A549 (cell line): ENCODE measurements around the gene SMCO2. TPM values are rescaled to one million over a fixed set of nuclear protein-coding genes. Genes with fewer than 3 reads are reported as not detected.

Experiments
- ATAC-seq, 2 experiments: fragments of 200-7000 bp in 1 of 2; fragments of >200 bp in 1 of 2; cut with Nextera tagmentation in 1 of 2; cut with Tn5 transposase in 1 of 2; 3 replicates each; pipeline versions ENCODE4 v1.8.0 to v1.9.1; 2018 to 2020; ENCODE audit warnings: mild to moderate bottlenecking in 1 of 2, moderate library complexity in 1 of 2
- CTCF ChIA-PET: fragments of 300-600 bp; sonication (Branson Sonifier 250); formaldehyde crosslinking; extraction: SDS; loops from one replicate; lab custom pipeline; 2021; ENCODE audit warnings: antibody characterized with exemption, inconsistent platforms; lab: Yijun Ruan, JAX
- POLR2A ChIA-PET: fragments of 350-600 bp; formaldehyde crosslinking; extraction: SDS; loops from one replicate; lab custom pipeline; 2021; ENCODE audit warnings: antibody characterized with exemption, inconsistent platforms; lab: Yijun Ruan, JAX
- DNase-seq, 2 experiments: peaks; one replicate each; pipeline versions ENCODE4 v3.0.0 to v3.0.0-alpha.2; 2011 to 2016; ENCODE audit warnings: low read depth in 1 of 2, low spot score in 1 of 2
- FAIRE-seq: peaks from 2 replicates; lab custom pipeline; 2011; peaks lifted over from hg19 to GRCh38; lab: Jason Lieb, UNC
- H3K27ac ChIP-seq, 2 experiments: fragments of >200 bp; sonication (Bioruptor Twin); formaldehyde crosslinking; 3 replicates each; pipeline ENCODE4 v1.5.1; 2016 to 2017
- H3K4me1 ChIP-seq: fragments of >200 bp; sonication (Bioruptor Twin); formaldehyde crosslinking; 3 replicates; pipeline ENCODE4 v1.6.1; 2016
- H3K4me2 ChIP-seq: fragments of >200 bp; sonication (Bioruptor Twin); formaldehyde crosslinking; 3 replicates; pipeline ENCODE4 v1.6.1; 2016
- H3K4me3 ChIP-seq: fragments of >200 bp; sonication (Bioruptor Twin); formaldehyde crosslinking; 3 replicates; pipeline ENCODE4 v1.5.1; 2016
- H3K9me3 ChIP-seq: fragments of >200 bp; sonication (Bioruptor Twin); formaldehyde crosslinking; 3 replicates; pipeline ENCODE4 v1.6.1; 2016
- CEBPB ChIP-seq, 2 experiments: fragments of >200 bp in 1 of 2; sonication (Bioruptor Twin) in 1 of 2; formaldehyde crosslinking in 1 of 2; IDR thresholded peaks; 2 replicates each; pipeline ENCODE4 v1.6.1; 2012 to 2016
- EHF ChIP-seq: fragments of 250-450 bp; sonication (Bioruptor Pico); IDR thresholded peaks from 2 replicates; pipeline ENCODE4 v1.5.0; 2020; ENCODE audit warnings: mild to moderate bottlenecking
- EHMT2 ChIP-seq: fragments of 200-600 bp; sonication (generic); IDR thresholded peaks from 2 replicates; pipeline ENCODE4 v1.6.1; 2016; ENCODE audit warnings: antibody characterized with exemption, low read depth, mild to moderate bottlenecking, moderate library complexity
- EP300 ChIP-seq, 2 experiments: fragments of >200 bp; sonication (Bioruptor Twin); formaldehyde crosslinking; IDR thresholded peaks; 2 replicates in 1 of 2; 3 replicates in 1 of 2; pipeline ENCODE4 v1.6.1; 2016 to 2017
- FOSB ChIP-seq: fragments of 250-450 bp; sonication (Bioruptor Pico); IDR thresholded peaks from 2 replicates; pipeline ENCODE4 v1.5.0; 2020; ENCODE audit warnings: mild to moderate bottlenecking, moderate library complexity
- FOSL2 ChIP-seq, 2 experiments: fragments of 450-650 bp in 1 of 2; fragments of >200 bp in 1 of 2; sonication (Bioruptor Twin) in 1 of 2; formaldehyde crosslinking; IDR thresholded peaks; 2 replicates each; pipeline versions ENCODE4 v1.5.0 to v1.6.1; 2016 to 2020; ENCODE audit warnings: mild to moderate bottlenecking in 1 of 2, moderate library complexity in 1 of 2
- FOXS1 ChIP-seq: fragments of 250-450 bp; sonication (Bioruptor Pico); IDR thresholded peaks from 2 replicates; pipeline ENCODE4 v1.5.0; 2020; ENCODE audit warnings: mild to moderate bottlenecking, moderate library complexity
- HDAC2 ChIP-seq: fragments of 200-600 bp; sonication (generic); IDR thresholded peaks from 2 replicates; pipeline ENCODE4 v1.6.1; 2016
- HOXA7 ChIP-seq: fragments of 250-450 bp; sonication (Bioruptor Pico); IDR thresholded peaks from 2 replicates; pipeline ENCODE4 v1.5.0; 2020; ENCODE audit warnings: mild to moderate bottlenecking, moderate library complexity
- HOXB13 ChIP-seq: fragments of 250-450 bp; sonication (Bioruptor Pico); IDR thresholded peaks from 2 replicates; pipeline ENCODE4 v1.5.0; 2020; ENCODE audit warnings: low read depth, mild to moderate bottlenecking, moderate library complexity
- HOXB5 ChIP-seq: fragments of 250-450 bp; sonication (Bioruptor Pico); IDR thresholded peaks from 2 replicates; pipeline ENCODE4 v1.5.0; 2020; ENCODE audit warnings: mild to moderate bottlenecking, moderate library complexity
- JUN ChIP-seq, 2 experiments: fragments of >200 bp; sonication (Bioruptor Twin); formaldehyde crosslinking; IDR thresholded peaks; 2 replicates in 1 of 2; 3 replicates in 1 of 2; pipeline ENCODE4 v1.6.1; 2016 to 2017
- JUNB ChIP-seq: fragments of >200 bp; sonication (Bioruptor Twin); formaldehyde crosslinking; IDR thresholded peaks from 2 replicates; pipeline ENCODE4 v1.6.1; 2016
- PHF8 ChIP-seq: fragments of 200-600 bp; sonication (generic); IDR thresholded peaks from 2 replicates; pipeline ENCODE4 v1.6.1; 2016; ENCODE audit warnings: low read depth, mild to moderate bottlenecking, antibody characterized with exemption, moderate library complexity, borderline replicate concordance
- POLR2AphosphoS2 ChIP-seq: conservative IDR thresholded peaks from 2 replicates; pipeline ENCODE4 v1.6.1; 2012; ENCODE audit warnings: low read length, improper control_type of control experiment, inconsistent platforms
- RCOR1 ChIP-seq: fragments of 150-350 bp; IDR thresholded peaks from 2 replicates; pipeline ENCODE4 v1.6.1; 2014; ENCODE audit warnings: antibody characterized with exemption, low read length, low read depth
- RNF2 ChIP-seq: fragments of 200-600 bp; sonication (generic); IDR thresholded peaks from 2 replicates; pipeline ENCODE4 v1.6.1; 2016; ENCODE audit warnings: low read depth, mild to moderate bottlenecking, antibody characterized with exemption, moderate library complexity, borderline replicate concordance
- SREBF2 ChIP-seq: fragments of 450-650 bp; IDR thresholded peaks from 2 replicates; pipeline ENCODE4 v1.6.1; 2014; ENCODE audit warnings: mild to moderate bottlenecking, moderate library complexity
- TFCP2L1 ChIP-seq: fragments of 250-450 bp; sonication (Bioruptor Pico); IDR thresholded peaks from 2 replicates; pipeline ENCODE4 v1.5.0; 2021; ENCODE audit warnings: mild to moderate bottlenecking
- WGBS: methylation state at CpG from one replicate; pipeline ENCODE4 v1.1.6; 2017; ENCODE audit errors: missing lambda C conversion rate; 5-methylcytosine and 5-hydroxymethylcytosine counted together
- polyA plus RNA-seq, 4 experiments: library from polyadenylated mRNA; depleted of rRNA in 3 of 4; stranded (reverse); fragments of >200 nt; fragmentation: RNase III in 1 of 4; extraction: RNeasy Plus Mini Kit Qiagen cat#74134 plus additional on column Dnase treatment in 1 of 4; gene quantifications; 2 replicates in 3 of 4; 3 replicates in 1 of 4; pipeline ENCODE4 v1.2.3, GENCODE V29; 2011 to 2017
- TF ChIP-seq, protein P1 (sequence below): fragments of 450-650 bp; IDR thresholded peaks from 2 replicates; pipeline ENCODE4 v1.6.1; 2014; ENCODE audit warnings: antibody characterized with exemption
- TF ChIP-seq, protein P2 (sequence below): IDR thresholded peaks from 2 replicates; pipeline ENCODE4 v1.6.1; 2012; ENCODE audit warnings: low read depth, borderline replicate concordance

The SMCO2 gene
- polyA plus RNA-seq, 2 of the 4 experiments (the other 2 are of a cell fraction) = 0.14 to 0.28 TPM

DNA sequence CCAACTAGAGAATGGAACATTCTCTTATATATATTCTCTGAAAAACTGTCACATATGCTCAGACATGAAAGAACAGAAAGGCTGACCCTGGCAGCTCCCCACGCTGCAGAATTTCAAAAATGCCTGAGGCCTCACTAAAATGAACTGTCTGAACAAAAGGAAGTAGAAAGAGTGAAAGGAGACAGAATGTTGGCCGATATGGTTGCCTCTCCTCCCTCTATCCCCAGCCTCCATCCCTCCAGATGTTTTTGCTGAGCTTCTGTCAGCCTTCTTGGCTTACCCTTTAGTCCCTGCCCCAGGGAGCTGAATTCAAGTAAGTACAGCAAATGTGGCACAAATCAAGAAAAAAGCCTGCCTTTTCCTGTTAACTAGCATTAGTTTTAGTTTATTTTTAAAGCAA lies 6.9 kb downstream of the SMCO2 start (continued):
- TF ChIP-seq, protein P1, sequence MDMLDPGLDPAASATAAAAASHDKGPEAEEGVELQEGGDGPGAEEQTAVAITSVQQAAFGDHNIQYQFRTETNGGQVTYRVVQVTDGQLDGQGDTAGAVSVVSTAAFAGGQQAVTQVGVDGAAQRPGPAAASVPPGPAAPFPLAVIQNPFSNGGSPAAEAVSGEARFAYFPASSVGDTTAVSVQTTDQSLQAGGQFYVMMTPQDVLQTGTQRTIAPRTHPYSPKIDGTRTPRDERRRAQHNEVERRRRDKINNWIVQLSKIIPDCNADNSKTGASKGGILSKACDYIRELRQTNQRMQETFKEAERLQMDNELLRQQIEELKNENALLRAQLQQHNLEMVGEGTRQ = no peak
- TF ChIP-seq PHF8 (no peak), FOSL2 (IDR thresholded peaks at IDR 0.05) (no peak), FOSL2 (CRISPR knock-in tag; IDR thresholded peaks at IDR 0.05) (no peak)
- TF ChIP-seq, all 56 proteins: peak for 0

DNA sequence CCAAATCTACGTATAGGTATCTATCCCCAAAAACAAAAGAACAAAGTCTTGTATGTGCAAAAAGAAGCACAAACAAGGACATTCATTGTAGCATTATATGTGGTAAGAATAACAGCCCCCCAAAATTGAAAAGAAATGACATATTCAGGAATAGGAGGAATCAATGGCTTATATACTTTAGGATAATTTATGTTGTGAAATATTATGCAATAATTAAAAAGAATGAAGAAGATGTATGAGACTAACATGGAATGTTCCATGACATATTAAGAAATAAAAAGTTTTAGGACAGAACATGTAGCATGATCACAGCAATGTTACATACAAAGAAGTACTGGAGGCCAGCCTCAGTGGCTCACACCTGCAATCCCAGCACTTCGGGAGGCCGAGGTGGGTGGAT lies 9.1 kb downstream of the SMCO2 start:
- Histone ChIP-seq H3K9me3 (no peaks in the 10 kb centered on the region), H3K4me1 (peaks cover 10% of the 10 kb centered on the region), H3K27ac (no peak overlapping the region), H3K4me2 (no peak overlapping the region), H3K4me3 (no peak overlapping the region)
- ATAC-seq (no peak), FAIRE-seq (no peak), DNase-seq (no peak)
- WGBS = 90% methylated on average over 3 of the region's 3 CpGs
- POLR2A ChIA-PET = no interaction called here
- TF ChIP-seq EHF (CRISPR knock-in tag) (no peak), FOXS1 (no peak), JUN (IDR thresholded peaks at IDR 0.05) (no peak), TFCP2L1 (CRISPR knock-in tag) (no peak), HOXB5 (CRISPR knock-in tag) (no peak), POLR2AphosphoS2 (no peak), HOXA7 (CRISPR knock-in tag) (no peak)
- TF ChIP-seq, protein P2, sequence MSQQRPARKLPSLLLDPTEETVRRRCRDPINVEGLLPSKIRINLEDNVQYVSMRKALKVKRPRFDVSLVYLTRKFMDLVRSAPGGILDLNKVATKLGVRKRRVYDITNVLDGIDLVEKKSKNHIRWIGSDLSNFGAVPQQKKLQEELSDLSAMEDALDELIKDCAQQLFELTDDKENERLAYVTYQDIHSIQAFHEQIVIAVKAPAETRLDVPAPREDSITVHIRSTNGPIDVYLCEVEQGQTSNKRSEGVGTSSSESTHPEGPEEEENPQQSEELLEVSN = no peak
- CTCF ChIA-PET = interaction anchor here (1.2 kb wide), 2 partner anchors 9 to 19 kb away, joined by 3 read pairs; no protein-coding TSS in a partner anchor

DNA sequence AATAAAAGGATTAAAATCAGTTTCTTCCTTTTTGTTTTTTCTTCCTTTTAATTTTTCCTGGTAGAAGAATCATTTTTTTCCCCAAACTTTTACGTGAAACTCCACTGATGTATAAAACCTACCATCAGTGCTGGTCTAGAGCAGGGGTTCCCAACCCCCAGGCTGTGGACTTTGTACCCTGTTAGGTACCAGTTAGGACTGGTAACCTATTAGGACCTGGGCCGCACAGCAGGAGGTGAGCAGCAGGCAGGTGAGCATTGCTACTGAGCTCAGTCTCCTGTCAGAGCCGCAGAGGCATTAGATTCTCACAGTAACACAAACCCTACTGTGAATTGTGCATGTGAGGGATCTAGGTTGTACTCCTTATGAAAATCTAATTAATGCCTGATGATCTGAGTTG lies 10.1 kb downstream of the SMCO2 start:
- Histone ChIP-seq H3K4me1 (peaks cover 20% of the 10 kb centered on the region), H3K27ac (no peak overlapping the region), H3K4me2 (no peak overlapping the region), H3K4me3 (no peak overlapping the region), H3K9me3 (no peaks in the 10 kb centered on the region)
- DNase-seq = no peak
- ATAC-seq = no peak
- FAIRE-seq = no peak
- ChIA-PET POLR2A (no interaction called here), CTCF (no interaction called here)
- WGBS = 88% methylated on average over 3 of the region's 3 CpGs
- TF ChIP-seq JUNB (no peak), CEBPB (IDR thresholded peaks at IDR 0.05) (no peak), HDAC2 (no peak), EP300 (IDR thresholded peaks at IDR 0.05) (no peak), FOSB (CRISPR knock-in tag) (no peak), POLR2AphosphoS2 (no peak), RNF2 (no peak), HOXB13 (no peak), TFCP2L1 (CRISPR knock-in tag) (no peak), RCOR1 (no peak), HOXB5 (CRISPR knock-in tag) (no peak), EHMT2 (no peak), SREBF2 (no peak)
- TF ChIP-seq, protein P2 = no peak
